Measurements from ENCODE around the gene COL13A1.

GRCh38 chr10:69850440-69850839 is 48.7 kb downstream of the COL13A1 start:
- no peak for TF ChIP-seq MAX (IDR thresholded peaks at IDR 0.05)
- no peak for TF ChIP-seq SRF (IDR thresholded peaks at IDR 0.05; ENCODE audit: low read depth)
- no peak for TF ChIP-seq EZH2phosphoT487 (IDR thresholded peaks at IDR 0.05; ENCODE audit: borderline replicate concordance)
- TF ChIP-seq ZNF274 (IDR thresholded peaks at IDR 0.05; ENCODE audit: low read depth, low read length): no peak
- no peak for TF ChIP-seq CTCF (IDR thresholded peaks at IDR 0.05 in 2 of 3, conservative IDR thresholded peaks at IDR 0.05 in 1 of 3; ENCODE audit: borderline replicate concordance in 1 of 3, insufficient read depth in 1 of 3, low read depth in 2 of 3, low read length in 2 of 3)
- TF ChIP-seq POLR2A (IDR thresholded peaks at IDR 0.05; ENCODE audit: borderline replicate concordance, extremely low read depth, insufficient read depth, insufficient read length): no peak
- no peak for TF ChIP-seq JUND (IDR thresholded peaks at IDR 0.05)
- no peak for TF ChIP-seq EZH2 (IDR thresholded peaks at IDR 0.05)
- TF ChIP-seq POLR2AphosphoS5 (IDR thresholded peaks at IDR 0.05; ENCODE audit: low read depth, low read length): no peak
- TF ChIP-seq CBX3 (IDR thresholded peaks at IDR 0.05; ENCODE audit: low read depth): no peak
- TF ChIP-seq RAD21 (IDR thresholded peaks at IDR 0.05; ENCODE audit: low read depth): no peak
